Keratinocyte (primary cell): ENCODE measurements around the gene AFG1L. TPM values are rescaled to one million over a fixed set of nuclear protein-coding genes. Genes with fewer than 3 reads are reported as not detected.

Experiments
- DNase-seq: peaks from one replicate; pipeline ENCODE4 v3.0.0-alpha.2; 2011; ENCODE audit warnings: low read depth, missing footprints, low spot score
- FAIRE-seq: peaks from 2 replicates; lab custom pipeline; 2011; peaks lifted over from hg19 to GRCh38; lab: Jason Lieb, UNC
- H2AFZ ChIP-seq: 2 replicates; pipeline ENCODE4 v1.6.0; 2012; ENCODE audit warnings: low read length, control low read depth, inconsistent platforms; ENCODE audit not compliant: control insufficient read depth
- H3K27ac ChIP-seq: 2 replicates; pipeline ENCODE4 v1.5.1; 2011; ENCODE audit warnings: low read length; ENCODE audit not compliant: control insufficient read depth, insufficient read depth
- H3K27me3 ChIP-seq: 3 replicates; pipeline ENCODE4 v1.6.0; 2011; ENCODE audit warnings: low read length; ENCODE audit not compliant: control insufficient read depth, insufficient read depth; ENCODE audit errors: extremely low read depth
- H3K36me3 ChIP-seq, 2 experiments: 2 replicates in 1 of 2; 3 replicates in 1 of 2; pipeline ENCODE4 v1.5.1; 2011; ENCODE audit warnings: low read length in 2 of 2, mild to moderate bottlenecking in 1 of 2; ENCODE audit not compliant: control insufficient read depth in 2 of 2, insufficient read depth in 2 of 2; ENCODE audit errors: extremely low read depth in 1 of 2
- H3K4me1 ChIP-seq: 3 replicates; pipeline ENCODE4 v1.5.1; 2011; ENCODE audit warnings: low read length; ENCODE audit not compliant: control insufficient read depth, insufficient read depth; ENCODE audit errors: extremely low read depth
- H3K4me2 ChIP-seq: 3 replicates; pipeline ENCODE4 v1.6.0; 2011; ENCODE audit warnings: low read depth, low read length; ENCODE audit not compliant: control insufficient read depth, insufficient read depth; ENCODE audit errors: extremely low read depth
- H3K4me3 ChIP-seq, 3 experiments: fragments of 200-600 bp in 1 of 3; sonication (generic) in 1 of 3; 2 replicates in 2 of 3; 3 replicates in 1 of 3; pipeline ENCODE4 v1.5.1; 2011 to 2016; ENCODE audit warnings: low read length in 3 of 3, mild to moderate bottlenecking in 3 of 3, control low read depth in 2 of 3, inconsistent platforms in 1 of 3, low read depth in 1 of 3, mixed read lengths in 1 of 3, mixed run types in 1 of 3, moderate library complexity in 1 of 3; ENCODE audit not compliant: control insufficient read depth in 2 of 3, insufficient read depth in 2 of 3; ENCODE audit errors: extremely low read depth in 1 of 3
- H3K79me2 ChIP-seq: 2 replicates; pipeline ENCODE4 v1.6.0; 2012; ENCODE audit warnings: low read length; ENCODE audit not compliant: control insufficient read depth, insufficient read depth
- H3K9ac ChIP-seq: 3 replicates; pipeline ENCODE4 v1.6.0; 2011; ENCODE audit warnings: low read length; ENCODE audit not compliant: control insufficient read depth, insufficient read depth; ENCODE audit errors: extremely low read depth
- H3K9me1 ChIP-seq: 3 replicates; pipeline ENCODE4 v1.6.0; 2011; ENCODE audit warnings: low read length; ENCODE audit not compliant: control insufficient read depth, insufficient read depth; ENCODE audit errors: extremely low read depth
- H3K9me3 ChIP-seq: 2 replicates; pipeline ENCODE4 v1.5.1; 2012; ENCODE audit warnings: low read depth, low read length; ENCODE audit not compliant: control insufficient read depth
- H4K20me1 ChIP-seq: 3 replicates; pipeline ENCODE4 v1.6.0; 2011; ENCODE audit warnings: low read length; ENCODE audit not compliant: control insufficient read depth, insufficient read depth; ENCODE audit errors: extremely low read depth
- EZH2 ChIP-seq: IDR thresholded peaks from one replicate; pipeline ENCODE4 v1.6.1; 2012; ENCODE audit warnings: inconsistent platforms, mild to moderate bottlenecking, low read length, moderate library complexity
- dilution Hi-C: fragments of 300-500 bp; cut with MboI; formaldehyde crosslinking; loops from one replicate; pipeline ENCODE4 v1.7.0; 2020; ENCODE audit warnings: low sequenced_read_pairs; ENCODE audit not compliant: extremely low pct_ligation_motif_present
- polyA plus RNA-seq, 5 experiments: library from polyadenylated mRNA; depleted of rRNA in 3 of 5; stranded (reverse) in 3 of 5; stranded (forward) in 1 of 5; unstranded in 1 of 5; fragments of >200 nt; gene quantifications; 1 replicate in 1 of 5; 2 replicates in 3 of 5; 3 replicates in 1 of 5; pipeline versions ENCODE4 v1.2.1 to v1.2.3, GENCODE V29; 2011 to 2012; ENCODE audit warnings: missing spikeins in 2 of 5, low read depth in 1 of 5, low replicate concordance in 1 of 5
- TF ChIP-seq, protein P1 (sequence below), 3 experiments: IDR thresholded peaks in 1 of 3; conservative IDR thresholded peaks in 1 of 3; optimal IDR thresholded peaks in 1 of 3; 2 replicates in 2 of 3; 3 replicates in 1 of 3; pipeline versions ENCODE3 to v1.5.1; 2011; ENCODE audit warnings: low read length in 3 of 3, mild to moderate bottlenecking in 3 of 3, moderate library complexity in 2 of 3, control low read depth in 1 of 3, inconsistent platforms in 1 of 3; ENCODE audit not compliant: insufficient read depth in 2 of 3; ENCODE audit errors: extremely low read depth in 1 of 3

Gene AFG1L
- polyA plus RNA-seq, 1 donor (not counting 4 experiments of a cell fraction or from before 2014, with no cell fraction given) = 3.1 TPM

DNA sequence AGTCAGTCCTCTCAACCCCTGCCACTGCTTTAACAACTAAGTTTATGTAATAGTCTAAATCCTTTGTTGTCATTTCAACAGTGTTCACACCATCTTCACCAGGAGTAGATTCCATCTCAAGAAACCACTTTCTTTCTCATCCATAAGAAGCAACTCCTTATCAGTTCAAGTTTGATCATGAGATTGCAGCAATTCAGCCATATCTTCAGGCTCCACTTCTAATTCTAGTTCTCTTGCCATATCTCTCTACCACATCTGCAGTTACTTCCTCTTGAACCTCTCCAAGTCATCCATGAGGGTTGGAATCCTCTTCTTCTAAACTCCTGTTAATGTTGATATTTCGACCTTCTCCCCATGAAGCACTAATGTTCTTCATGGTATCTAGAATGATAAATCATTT is 208.0 kb downstream of the AFG1L start:
- Histone ChIP-seq H3K9ac (no peak overlapping the region), H3K27me3 (no peaks in the 10 kb centered on the region), H3K4me3 (no peak overlapping the region), H3K9me1 (no peaks in the 10 kb centered on the region), H4K20me1 (no peaks in the 10 kb centered on the region), H3K4me1 (peaks cover 6% of the 10 kb centered on the region), H2AFZ (no peak overlapping the region), H3K4me2 (no peak overlapping the region), H3K9me3 (no peaks in the 10 kb centered on the region), H3K27ac (no peak overlapping the region), H3K79me2 (no peaks in the 10 kb centered on the region), H3K36me3 (no peaks in the 10 kb centered on the region)
- TF ChIP-seq, protein P1, sequence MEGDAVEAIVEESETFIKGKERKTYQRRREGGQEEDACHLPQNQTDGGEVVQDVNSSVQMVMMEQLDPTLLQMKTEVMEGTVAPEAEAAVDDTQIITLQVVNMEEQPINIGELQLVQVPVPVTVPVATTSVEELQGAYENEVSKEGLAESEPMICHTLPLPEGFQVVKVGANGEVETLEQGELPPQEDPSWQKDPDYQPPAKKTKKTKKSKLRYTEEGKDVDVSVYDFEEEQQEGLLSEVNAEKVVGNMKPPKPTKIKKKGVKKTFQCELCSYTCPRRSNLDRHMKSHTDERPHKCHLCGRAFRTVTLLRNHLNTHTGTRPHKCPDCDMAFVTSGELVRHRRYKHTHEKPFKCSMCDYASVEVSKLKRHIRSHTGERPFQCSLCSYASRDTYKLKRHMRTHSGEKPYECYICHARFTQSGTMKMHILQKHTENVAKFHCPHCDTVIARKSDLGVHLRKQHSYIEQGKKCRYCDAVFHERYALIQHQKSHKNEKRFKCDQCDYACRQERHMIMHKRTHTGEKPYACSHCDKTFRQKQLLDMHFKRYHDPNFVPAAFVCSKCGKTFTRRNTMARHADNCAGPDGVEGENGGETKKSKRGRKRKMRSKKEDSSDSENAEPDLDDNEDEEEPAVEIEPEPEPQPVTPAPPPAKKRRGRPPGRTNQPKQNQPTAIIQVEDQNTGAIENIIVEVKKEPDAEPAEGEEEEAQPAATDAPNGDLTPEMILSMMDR (optimal IDR thresholded peaks at IDR 0.05 in 1 of 3, IDR thresholded peaks at IDR 0.05 in 1 of 3, conservative IDR thresholded peaks at IDR 0.05 in 1 of 3; ENCODE audit: extremely low read depth in 1 of 3, insufficient read depth in 2 of 3, low read length in 3 of 3) = no peak
- no peak for TF ChIP-seq EZH2
- no peak for FAIRE-seq
- dilution Hi-C loops = no loop called here
- no peak for DNase-seq

DNA sequence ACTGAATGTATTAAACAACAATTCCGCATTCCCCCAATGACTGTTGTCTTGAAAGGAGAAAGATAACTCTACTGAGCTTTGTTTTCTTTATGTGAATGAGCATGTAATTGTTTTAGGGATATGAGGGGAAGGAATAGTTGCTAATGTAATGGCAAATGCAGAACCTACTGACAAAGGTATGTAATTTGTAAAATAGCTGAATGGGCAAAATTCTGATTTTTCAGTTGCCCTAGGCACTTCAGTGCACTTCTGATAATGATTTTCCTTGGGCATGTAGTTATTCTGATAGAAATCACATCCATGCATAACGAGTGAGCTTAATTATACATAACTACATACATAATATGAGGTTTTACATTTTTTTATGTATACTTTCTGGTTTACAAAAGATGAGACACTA is 212.5 kb downstream of the AFG1L start:
- DNase-seq = no peak
- H2AFZ ChIP-seq = no peak overlapping the region
- H3K79me2 ChIP-seq = no peaks in the 10 kb centered on the region
- dilution Hi-C loops = no loop called here
- no peak overlapping the region for H3K4me3 ChIP-seq
- H3K4me1 ChIP-seq = no peaks in the 10 kb centered on the region
- no peaks in the 10 kb centered on the region for H3K36me3 ChIP-seq
- H3K9me3 ChIP-seq = no peaks in the 10 kb centered on the region
- H3K9ac ChIP-seq = no peak overlapping the region
- no peak for FAIRE-seq
- TF ChIP-seq, protein P1 (optimal IDR thresholded peaks at IDR 0.05 in 1 of 3, IDR thresholded peaks at IDR 0.05 in 1 of 3, conservative IDR thresholded peaks at IDR 0.05 in 1 of 3; ENCODE audit: extremely low read depth in 1 of 3, insufficient read depth in 2 of 3, low read length in 3 of 3) = no peak
- TF ChIP-seq EZH2 = no peak
- no peaks in the 10 kb centered on the region for H3K9me1 ChIP-seq
- no peaks in the 10 kb centered on the region for H4K20me1 ChIP-seq
- H3K27me3 ChIP-seq = no peaks in the 10 kb centered on the region
- H3K27ac ChIP-seq = no peak overlapping the region
- H3K4me2 ChIP-seq = no peak overlapping the region
